Vagina (tissue), 2 donors: ENCODE data around the gene LBP. TPM values are rescaled to one million over a fixed set of nuclear protein-coding genes. Genes with fewer than 3 reads are reported as not detected.

Experiments used
- DNase-seq, 2 donors: peaks; one replicate each; pipeline ENCODE4 v3.0.0-alpha.2; 2017; ENCODE audit errors: extremely low spot score in 2 of 2
- H3K27ac ChIP-seq: fragments of 200-600 bp; sonication (generic); one replicate; pipeline ENCODE4 v1.5.1; 2019
- H3K27me3 ChIP-seq: fragments of 200-600 bp; sonication (generic); one replicate; pipeline ENCODE4 v1.5.1; 2019
- H3K36me3 ChIP-seq, 2 donors: fragments of 200-600 bp; sonication (generic); one replicate each; pipeline ENCODE4 v1.5.1; 2017 to 2019
- H3K4me1 ChIP-seq: fragments of 200-600 bp; sonication (generic); one replicate; pipeline ENCODE4 v1.5.1; 2019
- H3K4me3 ChIP-seq, 2 donors: fragments of 200-600 bp; sonication (generic); 1 replicate in 1 of 2; 2 replicates in 1 of 2; pipeline ENCODE4 v1.5.1; 2016 to 2019
- H3K9me3 ChIP-seq: fragments of 200-600 bp; sonication (generic); one replicate; pipeline ENCODE4 v1.5.1; 2019
- CTCF ChIP-seq, 3 experiments: fragments of 450-650 bp in 2 of 3; fragments of 200-600 bp in 1 of 3; sonication (generic) in 1 of 3; IDR thresholded peaks; one replicate each; pipeline ENCODE4 v1.5.1; 2017 to 2019; ENCODE audit warnings: antibody characterized with exemption in 3 of 3, mild to moderate bottlenecking in 2 of 3, moderate library complexity in 2 of 3
- POLR2A ChIP-seq, 2 donors: fragments of 450-650 bp; IDR thresholded peaks; one replicate each; pipeline ENCODE4 v1.6.1; 2017; ENCODE audit warnings: antibody characterized with exemption in 2 of 2, mild to moderate bottlenecking in 2 of 2, moderate library complexity in 2 of 2
- POLR2AphosphoS5 ChIP-seq, 2 donors: sonication (generic); formaldehyde crosslinking; IDR thresholded peaks; one replicate each; pipeline ENCODE4 v1.9.0; 2017; ENCODE audit warnings: antibody characterized with exemption in 2 of 2, mild to moderate bottlenecking in 2 of 2, low read depth in 1 of 2; ENCODE audit not compliant: insufficient read depth in 1 of 2
- intact Hi-C: fragments of 100-400 bp; cut with DNase I; formaldehyde crosslinking; loops from one replicate; pipeline ENCODE4 v1.15.1; 2023
- total RNA-seq: library from RNA; depleted of rRNA; stranded (reverse); fragments of >200 nt; gene quantifications from one replicate; pipeline ENCODE4 v1.2.3, GENCODE V29; 2016

LBP gene
- total RNA-seq, 1 donor from 2014 or later: 0.98 TPM

- H3K9me3 ChIP-seq: no peaks in the 10 kb centered on the region
- TF ChIP-seq POLR2A (IDR thresholded peaks at IDR 0.05): no peak
- no peak for TF ChIP-seq POLR2AphosphoS5 (IDR thresholded peaks at IDR 0.05; ENCODE audit: insufficient read depth in 1 of 2, low read depth in 1 of 2)
- no peak for TF ChIP-seq CTCF (IDR thresholded peaks at IDR 0.05)
- no peaks in the 10 kb centered on the region for H3K36me3 ChIP-seq
- no peaks in the 10 kb centered on the region for H3K4me1 ChIP-seq
- no peak overlapping the region for H3K27ac ChIP-seq
- no peaks in the 10 kb centered on the region for H3K27me3 ChIP-seq
- intact Hi-C loops: loop anchor here (10.0 kb wide), 1 partner anchor 270 kb away; no protein-coding TSS in a partner anchor
- no peak for DNase-seq
- no peak overlapping the region for H3K4me3 ChIP-seq
These were observed 21.1 kb upstream of the LBP start for GRCh38 chr20:38325167-38325566.

- no peak overlapping the region for H3K27ac ChIP-seq
- TF ChIP-seq CTCF (IDR thresholded peaks at IDR 0.05) (no peak), POLR2A (IDR thresholded peaks at IDR 0.05) (no peak), POLR2AphosphoS5 (IDR thresholded peaks at IDR 0.05; ENCODE audit: insufficient read depth in 1 of 2, low read depth in 1 of 2) (no peak)
- no peaks in the 10 kb centered on the region for H3K4me1 ChIP-seq
- H3K9me3 ChIP-seq: no peaks in the 10 kb centered on the region
- no peaks in the 10 kb centered on the region for H3K36me3 ChIP-seq
- H3K4me3 ChIP-seq: no peak overlapping the region
- no peaks in the 10 kb centered on the region for H3K27me3 ChIP-seq
- intact Hi-C loops: loop anchor here (10.0 kb wide), 1 partner anchor 271 kb away; no protein-coding TSS in a partner anchor
- no peak for DNase-seq
These were observed 20.4 kb upstream of the LBP start for GRCh38 chr20:38325905-38326304.

DNA sequence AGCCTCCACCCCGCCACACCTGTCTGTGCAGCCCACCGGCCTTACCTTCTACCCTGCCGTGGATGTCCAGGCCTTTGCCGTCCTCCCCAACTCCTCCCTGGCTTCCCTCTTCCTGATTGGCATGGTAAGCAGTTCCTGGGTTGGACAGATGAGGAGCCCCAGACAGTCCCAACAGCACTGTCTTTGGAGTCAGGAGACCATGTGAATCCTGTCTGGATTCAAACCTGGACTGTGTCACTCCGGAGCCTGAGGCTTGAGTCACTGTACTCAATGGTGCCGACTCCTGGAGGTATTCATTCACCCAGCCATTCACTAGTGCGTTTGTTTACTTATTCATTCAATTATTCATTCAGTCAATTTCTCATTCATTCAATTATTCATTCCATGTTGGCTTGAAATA, 20.0 kb upstream of the LBP start:
- TF ChIP-seq CTCF (IDR thresholded peaks at IDR 0.05): no peak
- TF ChIP-seq POLR2AphosphoS5 (IDR thresholded peaks at IDR 0.05; ENCODE audit: insufficient read depth in 1 of 2, low read depth in 1 of 2): no peak
- no peak for TF ChIP-seq POLR2A (IDR thresholded peaks at IDR 0.05)
- no peak overlapping the region for H3K4me3 ChIP-seq
- H3K9me3 ChIP-seq: no peaks in the 10 kb centered on the region
- no peaks in the 10 kb centered on the region for H3K4me1 ChIP-seq
- H3K36me3 ChIP-seq: no peaks in the 10 kb centered on the region
- DNase-seq: no peak
- intact Hi-C loops: loop anchor here (10.0 kb wide), 1 partner anchor 272 kb away; no protein-coding TSS in a partner anchor
- H3K27me3 ChIP-seq: no peaks in the 10 kb centered on the region
- H3K27ac ChIP-seq: no peak overlapping the region

GRCh38 chr20:38330638-38331037, 15.6 kb upstream of the LBP start:
- TF ChIP-seq POLR2AphosphoS5 (IDR thresholded peaks at IDR 0.05; ENCODE audit: insufficient read depth in 1 of 2, low read depth in 1 of 2): no peak
- TF ChIP-seq CTCF (IDR thresholded peaks at IDR 0.05): no peak
- TF ChIP-seq POLR2A (IDR thresholded peaks at IDR 0.05): no peak
- intact Hi-C loops: no loop called here
- Histone ChIP-seq H3K9me3 (no peaks in the 10 kb centered on the region), H3K27me3 (no peaks in the 10 kb centered on the region), H3K36me3 (no peaks in the 10 kb centered on the region), H3K4me3 (no peak overlapping the region), H3K4me1 (no peaks in the 10 kb centered on the region), H3K27ac (no peak overlapping the region)
- no peak for DNase-seq

DNA sequence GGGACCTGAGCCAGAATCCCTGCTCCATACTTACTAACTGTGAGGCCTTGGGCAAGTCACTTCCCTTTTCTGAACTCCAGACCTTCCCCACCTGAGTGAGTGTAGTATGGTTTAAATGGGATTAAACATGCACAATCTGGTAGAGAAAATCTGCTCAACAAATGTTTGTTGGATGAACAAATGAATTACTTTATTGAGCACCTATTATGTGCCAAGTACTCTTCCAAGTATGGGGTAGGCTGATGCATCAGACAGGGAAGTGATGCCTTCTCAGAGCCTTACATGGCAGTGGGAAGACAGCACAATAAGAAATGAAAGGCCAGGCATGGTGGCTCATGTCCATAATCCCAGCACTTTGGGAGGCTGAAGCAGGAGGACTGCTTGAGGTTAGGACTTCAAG, 15.0 kb upstream of the LBP start:
- H3K27ac ChIP-seq: no peak overlapping the region
- no peak overlapping the region for H3K4me3 ChIP-seq
- DNase-seq: no peak
- H3K36me3 ChIP-seq: no peaks in the 10 kb centered on the region
- H3K4me1 ChIP-seq: no peaks in the 10 kb centered on the region
- TF ChIP-seq POLR2AphosphoS5 (IDR thresholded peaks at IDR 0.05; ENCODE audit: insufficient read depth in 1 of 2, low read depth in 1 of 2): no peak
- TF ChIP-seq POLR2A (IDR thresholded peaks at IDR 0.05): no peak
- no peaks in the 10 kb centered on the region for H3K27me3 ChIP-seq
- intact Hi-C loops: no loop called here
- H3K9me3 ChIP-seq: no peaks in the 10 kb centered on the region
